Smooth muscle cell (in vitro differentiated cells): ENCODE data around the gene GOLGA6A. TPM values are rescaled to one million over a fixed set of nuclear protein-coding genes. Genes with fewer than 3 reads are reported as not detected.
A peak's percentile ranks its signal among the peaks of the same experiment; 100 is the strongest.
"Not testable (repeated sequence)": the region's sequence is repeated elsewhere in the genome, so short reads cannot be mapped to it uniquely, and the experiment has no call there.

ENCODE experiments used
- DNase-seq: peaks from one replicate; lab custom pipeline; 2025; ENCODE audit not compliant: unreplicated experiment; lab: John Stamatoyannopoulos, UW
- H2AFZ ChIP-seq: fragments of 200-600 bp; sonication (generic); 2 replicates; pipeline ENCODE4 v1.6.0; 2016; ENCODE audit warnings: antibody characterized with exemption, low read depth, mild to moderate bottlenecking
- H3F3A ChIP-seq: fragments of 200-600 bp; sonication (generic); 2 replicates; pipeline ENCODE4 v1.6.0; 2017; ENCODE audit warnings: antibody characterized with exemption, low read depth
- H3K27ac ChIP-seq: fragments of 200-600 bp; sonication (generic); 2 replicates; pipeline ENCODE4 v1.5.1; 2016; ENCODE audit warnings: low read depth, mild to moderate bottlenecking
- H3K27me3 ChIP-seq: fragments of 200-600 bp; sonication (generic); 2 replicates; pipeline ENCODE4 v1.6.1; 2016; ENCODE audit warnings: low read depth, mild to moderate bottlenecking
- H3K36me3 ChIP-seq: fragments of 200-600 bp; sonication (generic); 2 replicates; pipeline ENCODE4 v1.5.1; 2016; ENCODE audit warnings: low read depth
- H3K4me1 ChIP-seq: fragments of 200-600 bp; sonication (generic); 2 replicates; pipeline ENCODE4 v1.5.1; 2016; ENCODE audit warnings: low read depth
- H3K4me2 ChIP-seq: fragments of 200-600 bp; sonication (generic); 2 replicates; pipeline ENCODE4 v1.6.0; 2016; ENCODE audit warnings: mild to moderate bottlenecking
- H3K4me3 ChIP-seq: fragments of 200-600 bp; sonication (generic); 2 replicates; pipeline ENCODE4 v1.5.1; 2016; ENCODE audit warnings: mild to moderate bottlenecking
- H3K79me2 ChIP-seq: fragments of 200-600 bp; sonication (generic); 2 replicates; pipeline ENCODE4 v1.6.0; 2016; ENCODE audit warnings: low read depth, mild to moderate bottlenecking
- H3K9ac ChIP-seq: fragments of 200-600 bp; sonication (generic); 2 replicates; pipeline ENCODE4 v1.6.0; 2016; ENCODE audit warnings: low read depth
- H3K9me3 ChIP-seq: fragments of 200-600 bp; sonication (generic); replicated peaks from 2 replicates; pipeline ENCODE4 v1.5.1; 2016; ENCODE audit warnings: low read depth
- H4K20me1 ChIP-seq: fragments of 200-600 bp; sonication (generic); 2 replicates; pipeline ENCODE4 v1.6.0; 2016; ENCODE audit warnings: low read depth
- WGBS: methylation state at CpG from one replicate; pipeline ENCODE4 v1.1.7; 2016; ENCODE audit warnings: low lambda C conversion rate; 5-methylcytosine and 5-hydroxymethylcytosine counted together
- polyA plus RNA-seq: library from polyadenylated mRNA; unstranded; fragments of >200 nt; fragmentation: Nextera tagmentation; extraction: Ambion mirVana; gene quantifications from 2 replicates; pipeline ENCODE4 v1.2.1, GENCODE V29; 2016
- total RNA-seq: library from RNA; depleted of rRNA; stranded (reverse); fragments of >200 nt; gene quantifications from 2 replicates; pipeline ENCODE4 v1.2.3, GENCODE V29; 2014
- TF ChIP-seq, protein P1 (sequence below): fragments of 200-600 bp; sonication (generic); IDR thresholded peaks from 2 replicates; pipeline ENCODE4 v1.5.1; 2017; ENCODE audit warnings: borderline replicate concordance, mild to moderate bottlenecking, antibody characterized with exemption; ENCODE audit not compliant: insufficient read depth, poor library complexity, severe bottlenecking

Gene GOLGA6A
- total and polyA plus RNA-seq, 2 experiments from 2014 or later: 0.13 TPM; not detected in 1

DNA sequence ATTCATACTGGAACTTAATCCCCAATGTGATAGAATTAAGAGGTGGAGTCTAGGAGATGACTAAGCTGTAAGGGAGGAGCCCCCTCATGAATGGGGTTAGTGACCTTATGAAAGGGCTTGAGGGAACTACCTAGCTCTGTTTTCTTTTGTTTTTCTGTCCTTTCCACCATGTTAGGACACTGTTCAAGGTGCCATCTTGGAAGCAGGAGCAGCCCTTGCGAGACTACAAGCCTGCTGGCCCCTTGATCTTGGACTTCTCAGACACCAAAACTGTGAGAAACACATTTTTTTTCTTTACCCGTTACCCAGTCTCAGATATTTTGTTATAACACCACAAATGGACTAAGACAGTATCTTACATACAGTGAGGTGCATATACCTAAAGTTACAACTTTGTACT, 26.5 kb downstream of the GOLGA6A start:
- WGBS: 89% methylated on average over 2 of the region's 2 CpGs
- Histone ChIP-seq H3K9ac (no peak overlapping the region), H2AFZ (no peak overlapping the region)

DNA sequence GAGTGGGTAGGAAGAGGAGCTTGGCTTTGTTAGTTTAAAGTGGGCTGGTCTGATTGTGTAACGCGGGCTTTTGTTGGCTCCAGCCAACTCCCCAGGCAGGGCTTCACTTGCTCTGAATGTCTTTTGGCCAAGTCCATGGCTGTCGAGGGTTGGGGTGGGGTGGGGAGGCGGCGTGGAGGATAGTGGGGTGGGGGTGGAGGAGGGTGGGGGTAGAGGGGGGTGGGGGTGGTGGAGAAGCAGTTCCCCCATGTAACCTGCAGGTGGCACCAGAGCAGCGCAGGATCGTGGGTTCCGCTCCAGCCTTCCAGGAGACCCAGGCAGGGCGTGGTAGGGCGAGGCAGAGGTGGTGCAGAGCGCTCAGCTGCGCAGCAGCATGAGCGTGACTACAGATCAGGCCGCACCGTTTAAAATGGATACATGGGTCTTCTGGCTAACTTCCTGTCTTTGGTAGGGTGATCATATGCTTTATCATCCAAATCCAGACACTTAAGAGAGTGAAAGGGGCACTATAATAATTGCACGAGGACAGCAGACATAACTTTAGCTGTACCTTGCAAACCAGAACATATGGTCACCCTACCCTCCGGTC, 28.3 kb downstream of the GOLGA6A start:
- Histone ChIP-seq H3K4me1 (no peaks in the 10 kb centered on the region), H3K9ac (no peak overlapping the region), H3K9me3 (no peaks in the 10 kb centered on the region), H3F3A (peaks cover 7% of the 10 kb centered on the region), H3K79me2 (no peaks in the 10 kb centered on the region), H3K27me3 (no peaks in the 10 kb centered on the region), H2AFZ (no peak overlapping the region), H3K36me3 (no peaks in the 10 kb centered on the region), H3K4me3 (no peak overlapping the region), H3K4me2 (peak overlapping the region; percentile 81), H3K27ac (no peak overlapping the region), H4K20me1 (no peaks in the 10 kb centered on the region)
- WGBS: 32% methylated on average over 10 of the region's 17 CpGs
- peak; percentile 22 for DNase-seq
- TF ChIP-seq, protein P1, sequence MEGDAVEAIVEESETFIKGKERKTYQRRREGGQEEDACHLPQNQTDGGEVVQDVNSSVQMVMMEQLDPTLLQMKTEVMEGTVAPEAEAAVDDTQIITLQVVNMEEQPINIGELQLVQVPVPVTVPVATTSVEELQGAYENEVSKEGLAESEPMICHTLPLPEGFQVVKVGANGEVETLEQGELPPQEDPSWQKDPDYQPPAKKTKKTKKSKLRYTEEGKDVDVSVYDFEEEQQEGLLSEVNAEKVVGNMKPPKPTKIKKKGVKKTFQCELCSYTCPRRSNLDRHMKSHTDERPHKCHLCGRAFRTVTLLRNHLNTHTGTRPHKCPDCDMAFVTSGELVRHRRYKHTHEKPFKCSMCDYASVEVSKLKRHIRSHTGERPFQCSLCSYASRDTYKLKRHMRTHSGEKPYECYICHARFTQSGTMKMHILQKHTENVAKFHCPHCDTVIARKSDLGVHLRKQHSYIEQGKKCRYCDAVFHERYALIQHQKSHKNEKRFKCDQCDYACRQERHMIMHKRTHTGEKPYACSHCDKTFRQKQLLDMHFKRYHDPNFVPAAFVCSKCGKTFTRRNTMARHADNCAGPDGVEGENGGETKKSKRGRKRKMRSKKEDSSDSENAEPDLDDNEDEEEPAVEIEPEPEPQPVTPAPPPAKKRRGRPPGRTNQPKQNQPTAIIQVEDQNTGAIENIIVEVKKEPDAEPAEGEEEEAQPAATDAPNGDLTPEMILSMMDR: peak; percentile 70

More for the DNA sequence above, 26.5 kb downstream of the GOLGA6A start:
- no peaks in the 10 kb centered on the region for H3K36me3 ChIP-seq
- DNase-seq: no peak
- no peak overlapping the region for H3K27ac ChIP-seq
- H3K4me1 ChIP-seq: no peaks in the 10 kb centered on the region
- H3K79me2 ChIP-seq: no peaks in the 10 kb centered on the region
- TF ChIP-seq, protein P1: no peak
- no peaks in the 10 kb centered on the region for H3K27me3 ChIP-seq
- H3K4me2 ChIP-seq: no peak overlapping the region
- H4K20me1 ChIP-seq: no peaks in the 10 kb centered on the region
- peaks cover 7% of the 10 kb centered on the region for H3F3A ChIP-seq
- no peaks in the 10 kb centered on the region for H3K9me3 ChIP-seq
- no peak overlapping the region for H3K4me3 ChIP-seq

DNA sequence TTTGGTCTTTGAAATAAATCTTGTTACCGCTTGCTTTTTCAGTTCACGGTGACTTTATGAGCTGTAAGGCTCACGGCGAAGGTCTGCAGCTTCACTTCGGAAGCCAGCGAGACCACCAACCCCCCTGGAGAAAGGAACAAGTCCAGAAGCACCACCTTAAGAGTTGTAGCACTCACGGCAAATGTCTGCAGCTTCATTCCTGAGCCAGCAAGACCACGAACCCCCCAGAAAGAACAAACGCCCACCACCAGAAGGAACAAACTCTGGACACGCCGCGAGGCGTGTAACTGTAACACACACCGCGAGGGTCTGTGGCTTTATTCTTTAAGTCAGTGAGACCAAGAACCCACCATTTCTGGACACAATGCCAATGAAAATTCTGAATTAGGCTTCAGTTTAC, 28.8 kb downstream of the GOLGA6A start:
- Histone ChIP-seq H2AFZ (no peak overlapping the region), H3K4me3 (no peak overlapping the region)

DNA sequence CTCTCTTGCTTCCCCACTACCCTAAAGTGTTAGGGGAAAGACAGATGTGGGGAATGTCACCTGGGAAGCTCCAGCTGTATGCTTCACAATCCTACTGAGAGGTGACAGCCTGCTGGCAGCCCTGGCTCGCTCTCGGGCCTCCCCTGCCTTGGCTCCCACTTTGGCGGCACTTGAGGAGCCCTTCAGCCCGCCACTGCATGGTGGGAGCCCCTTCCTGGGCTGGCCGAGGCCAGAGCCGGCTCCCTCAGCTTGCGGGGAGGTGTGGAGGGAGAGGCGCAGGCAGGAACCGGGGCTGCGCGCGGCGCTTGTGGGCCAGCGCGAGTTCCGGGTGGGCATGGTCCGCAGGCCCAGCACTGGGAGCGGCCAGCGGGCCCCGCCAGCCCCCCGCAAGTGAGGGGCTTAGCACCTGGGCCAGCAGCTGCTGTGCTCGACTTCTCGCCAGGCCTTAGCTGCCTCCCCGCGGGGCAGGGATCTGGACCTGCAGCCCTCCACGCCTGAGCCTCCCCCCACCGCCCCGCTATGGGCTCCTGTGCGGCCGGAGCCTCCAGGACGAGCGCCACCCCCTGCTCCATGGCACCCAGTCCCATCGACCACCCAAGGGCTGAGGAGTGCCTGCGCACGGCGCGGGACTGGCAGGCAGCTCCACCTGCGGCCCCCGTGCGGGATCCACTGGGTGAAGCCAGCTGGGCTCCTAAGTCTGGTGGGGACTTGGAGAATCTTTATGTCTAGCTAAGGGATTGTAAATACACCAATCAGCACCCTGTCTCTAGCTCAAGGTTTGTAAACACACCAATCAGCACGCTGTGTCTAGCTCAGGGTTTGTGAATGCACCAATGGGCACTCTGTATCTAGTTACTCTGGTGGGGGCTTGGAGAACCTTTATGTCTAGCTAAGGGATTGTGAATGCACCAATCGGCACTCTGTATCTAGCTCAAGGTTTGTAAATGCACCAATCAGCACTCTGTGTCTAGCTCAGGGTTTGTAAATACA, 29.8 kb downstream of the GOLGA6A start:
- 97% methylated on average over 41 of the region's 42 CpGs for WGBS
- Histone ChIP-seq H3K4me2 (peak overlapping the region; percentile 36), H3K27ac (peak overlapping the region; percentile 83)
- H3K27me3 ChIP-seq, DNase-seq, H3K36me3 ChIP-seq, H3K9me3 ChIP-seq, H4K20me1 ChIP-seq, H3K4me3 ChIP-seq, H3K79me2 ChIP-seq, H3F3A ChIP-seq, H3K4me1 ChIP-seq, H3K9ac ChIP-seq, H2AFZ ChIP-seq: not testable (repeated sequence)

More for the DNA sequence above, 28.8 kb downstream of the GOLGA6A start:
- H3K4me2 ChIP-seq: peak overlapping the region; percentile 81
- TF ChIP-seq, protein P1: no peak
- WGBS: 85% methylated on average over 15 of the region's 15 CpGs
- no peaks in the 10 kb centered on the region for H3K36me3 ChIP-seq
- no peaks in the 10 kb centered on the region for H4K20me1 ChIP-seq
- H3F3A ChIP-seq: peaks cover 7% of the 10 kb centered on the region
- H3K9ac ChIP-seq: no peak overlapping the region
- H3K27ac ChIP-seq: no peak overlapping the region
- no peaks in the 10 kb centered on the region for H3K79me2 ChIP-seq
- H3K27me3 ChIP-seq: no peaks in the 10 kb centered on the region
- H3K4me1 ChIP-seq: no peaks in the 10 kb centered on the region
- H3K9me3 ChIP-seq: no peaks in the 10 kb centered on the region
- no peak for DNase-seq
